BLaER1 treated with 17β-estradiol and CSF1 and Interleukin-3, amounts not matched to agents 10 nM and 100 nM (cell line): Measurements from ENCODE around the gene VPS11.
A peak's percentile ranks its signal among the peaks of the same experiment; 100 is the strongest.

Source experiments
- H3K27ac ChIP-seq, 11 experiments: shearing (Covaris generic); formaldehyde crosslinking; 2 replicates each; pipeline ENCODE4 v1.8.1; 2022
- H3K27me3 ChIP-seq, 11 experiments: shearing (Covaris generic); formaldehyde crosslinking; 2 replicates each; pipeline ENCODE4 v1.8.1; 2022
- H3K36me3 ChIP-seq, 11 experiments: shearing (Covaris generic); formaldehyde crosslinking; 2 replicates each; pipeline ENCODE4 v1.8.1; 2022
- H3K4me1 ChIP-seq, 10 experiments: shearing (Covaris generic); formaldehyde crosslinking; 2 replicates each; pipeline ENCODE4 v1.8.1; 2022
- H3K4me2 ChIP-seq, 11 experiments: shearing (Covaris generic); formaldehyde crosslinking; 2 replicates each; pipeline ENCODE4 v1.8.1; 2022
- H3K4me3 ChIP-seq, 10 experiments: shearing (Covaris generic); formaldehyde crosslinking; 2 replicates each; pipeline ENCODE4 v1.8.1; 2022
- H3K9ac ChIP-seq, 11 experiments: shearing (Covaris generic); formaldehyde crosslinking; 2 replicates each; pipeline ENCODE4 v1.8.1; 2022
- H3K9me3 ChIP-seq, 11 experiments: shearing (Covaris generic); formaldehyde crosslinking; replicated peaks in 1 of 11; 2 replicates each; pipeline ENCODE4 v1.8.1; 2022
- H4K20me1 ChIP-seq, 11 experiments: shearing (Covaris generic); formaldehyde crosslinking; 2 replicates each; pipeline ENCODE4 v1.8.1; 2022
- Cebpa-rat ChIP-seq, 11 experiments: shearing (Covaris generic); IDR thresholded peaks; 2 replicates each; pipeline ENCODE4 v1.8.1; 2022

VPS11 gene

GRCh38 chr11:119091178-119091577, 23.6 kb downstream of the VPS11 start:
- Histone ChIP-seq H4K20me1 (peaks cover 0 to 38% (median 34%) of the 10 kb centered on the region in 11 experiments; a peak in 20 of 22 replicates), H3K4me1 (peaks cover 63 to 82% (median 77%) of the 10 kb centered on the region in 10 experiments), H3K27me3 (no peaks in the 10 kb centered on the region), H3K4me2 (peak overlapping the region; percentile 29 to 99 (median 98)), H3K9ac (peak overlapping the region in 10 of 11 experiments; percentile 19 to 99 (median 97); a peak in 18 of 22 replicates), H3K36me3 (peaks cover under 1 to 46% (median 34%) of the 10 kb centered on the region in 11 experiments; a peak in 20 of 22 replicates), H3K4me3 (peak overlapping the region in 6 of 10 experiments; percentile 14 to 98 (median 96); a peak in 7 of 20 replicates), H3K27ac (peak overlapping the region in 10 of 11 experiments; percentile 20 to 98 (median 94); a peak in 19 of 22 replicates), H3K9me3 (no peaks in the 10 kb centered on the region; a peak in 3 of 22 replicates)
- no peak for TF ChIP-seq Cebpa-rat (IDR thresholded peaks at IDR 0.05)

DNA sequence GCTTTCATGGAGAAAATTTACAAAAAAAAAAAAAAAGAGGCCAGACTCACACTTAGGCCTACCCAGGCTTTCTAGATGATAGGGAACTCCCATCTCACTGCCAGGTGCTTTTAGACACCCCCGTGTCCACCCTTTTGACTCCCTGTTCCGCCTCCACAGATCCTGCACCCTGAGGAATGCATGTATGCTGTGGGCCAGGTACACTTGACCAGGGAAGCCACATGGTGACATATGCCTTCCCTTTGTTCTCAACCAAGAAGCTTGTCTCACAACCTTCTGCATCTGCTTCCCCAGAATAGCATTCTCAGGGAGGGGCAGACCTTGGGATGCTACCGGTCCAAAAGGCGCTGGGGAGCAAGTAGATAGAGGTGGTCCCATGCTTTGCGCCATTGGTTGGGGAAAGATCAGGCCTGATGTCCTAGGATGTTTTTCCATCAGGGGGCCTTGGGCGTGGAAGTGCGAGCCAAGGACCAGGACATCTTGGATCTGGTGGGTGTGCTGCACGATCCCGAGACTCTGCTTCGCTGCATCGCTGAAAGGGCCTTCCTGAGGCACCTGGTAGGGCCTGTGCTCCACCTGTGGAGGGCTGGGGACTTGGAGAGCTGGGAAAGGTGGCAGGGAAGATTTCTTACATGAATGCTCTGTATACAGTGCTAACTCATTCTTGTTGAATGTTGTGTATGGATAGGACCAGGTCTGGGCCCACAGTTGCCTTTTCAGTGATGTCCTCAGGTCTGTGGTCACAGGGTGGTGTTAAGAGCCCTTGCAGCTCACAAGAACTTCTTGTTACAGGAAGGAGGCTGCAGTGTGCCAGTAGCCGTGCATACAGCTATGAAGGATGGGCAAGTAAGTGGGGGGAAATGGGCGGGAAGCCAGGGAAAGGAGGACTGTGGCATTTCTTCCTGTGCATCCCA, 24.6 kb downstream of the VPS11 start:
- TF ChIP-seq Cebpa-rat (IDR thresholded peaks at IDR 0.05) = no peak
- peak overlapping the region in 9 of 10 experiments; percentile 82 to 98 (median 96); a peak in 17 of 20 replicates for H3K4me3 ChIP-seq
- no peaks in the 10 kb centered on the region; a peak in 3 of 22 replicates for H3K9me3 ChIP-seq
- no peaks in the 10 kb centered on the region for H3K27me3 ChIP-seq
- H3K4me1 ChIP-seq = peaks cover 61 to 79% (median 71%) of the 10 kb centered on the region in 10 experiments
- H4K20me1 ChIP-seq = peaks cover 0 to 38% (median 34%) of the 10 kb centered on the region in 11 experiments; a peak in 20 of 22 replicates
- peak overlapping the region; percentile 89 to 99 (median 98) for H3K4me2 ChIP-seq
- H3K36me3 ChIP-seq = peaks cover 11 to 57% (median 44%) of the 10 kb centered on the region in 11 experiments
- peak overlapping the region in 9 of 11 experiments; percentile 22 to 98 (median 95); a peak in 17 of 22 replicates for H3K27ac ChIP-seq
- H3K9ac ChIP-seq = peak overlapping the region; percentile 90 to 99 (median 97); a peak in 21 of 22 replicates

DNA sequence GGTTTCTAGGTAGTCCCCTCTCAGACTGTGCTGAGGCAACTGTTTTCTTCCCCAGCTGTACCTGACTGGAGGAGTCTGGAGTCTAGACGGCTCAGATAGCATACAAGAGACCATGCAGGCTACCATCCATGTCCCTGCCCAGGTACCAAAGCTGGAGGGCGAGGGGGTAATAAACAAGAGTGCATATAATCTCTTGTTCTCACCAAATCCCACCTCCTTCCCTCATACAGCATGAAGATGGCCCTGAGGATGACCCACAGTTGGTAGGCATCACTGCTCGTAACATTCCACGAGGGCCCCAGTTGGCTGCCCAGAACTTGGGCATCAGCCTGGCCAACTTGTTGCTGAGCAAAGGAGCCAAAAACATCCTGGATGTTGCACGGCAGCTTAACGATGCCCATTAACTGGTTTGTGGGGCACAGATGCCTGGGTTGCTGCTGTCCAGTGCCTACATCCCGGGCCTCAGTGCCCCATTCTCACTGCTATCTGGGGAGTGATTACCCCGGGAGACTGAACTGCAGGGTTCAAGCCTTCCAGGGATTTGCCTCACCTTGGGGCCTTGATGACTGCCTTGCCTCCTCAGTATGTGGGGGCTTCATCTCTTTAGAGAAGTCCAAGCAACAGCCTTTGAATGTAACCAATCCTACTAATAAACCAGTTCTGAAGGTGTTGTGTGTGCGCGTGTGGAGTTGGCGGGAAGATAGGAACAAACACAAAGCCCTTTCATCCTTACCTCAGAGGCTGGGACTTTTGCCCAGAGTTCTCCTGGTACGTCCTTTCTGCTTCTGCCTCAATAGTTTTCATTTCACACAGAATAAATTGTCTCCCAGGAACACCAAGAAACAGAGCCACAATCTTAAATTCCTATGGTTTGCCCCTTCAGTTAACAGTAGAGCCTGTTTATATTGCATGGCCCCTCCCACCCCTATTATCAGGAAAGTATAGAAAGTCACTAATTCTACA, 25.5 kb downstream of the VPS11 start:
- peaks cover 0 to 38% (median 34%) of the 10 kb centered on the region in 11 experiments; a peak in 20 of 22 replicates for H4K20me1 ChIP-seq
- H3K9me3 ChIP-seq = no peaks in the 10 kb centered on the region; a peak in 3 of 22 replicates
- H3K27ac ChIP-seq = peak overlapping the region in 10 of 11 experiments; percentile 86 to 98 (median 96); a peak in 21 of 22 replicates
- H3K4me3 ChIP-seq = peak overlapping the region; percentile 71 to 98 (median 96)
- H3K36me3 ChIP-seq = peaks cover 21 to 66% (median 54%) of the 10 kb centered on the region in 11 experiments
- H3K4me1 ChIP-seq = peaks cover 53 to 69% (median 62%) of the 10 kb centered on the region in 10 experiments
- TF ChIP-seq Cebpa-rat (IDR thresholded peaks at IDR 0.05) = no peak
- H3K4me2 ChIP-seq = peak overlapping the region; percentile 89 to 99 (median 98)
- H3K27me3 ChIP-seq = no peaks in the 10 kb centered on the region
- H3K9ac ChIP-seq = peak overlapping the region; percentile 90 to 99 (median 97)

- Histone ChIP-seq H3K27ac (peak overlapping the region; percentile 78 to 98 (median 95)), H3K4me1 (peaks cover 50 to 59% (median 55%) of the 10 kb centered on the region in 10 experiments), H3K4me3 (peak overlapping the region; percentile 71 to 98 (median 96)), H3K27me3 (no peaks in the 10 kb centered on the region), H4K20me1 (peaks cover 0 to 38% (median 34%) of the 10 kb centered on the region in 11 experiments; a peak in 20 of 22 replicates), H3K4me2 (peak overlapping the region; percentile 89 to 99 (median 98)), H3K9ac (peak overlapping the region; percentile 90 to 99 (median 97)), H3K36me3 (peaks cover 24 to 67% (median 59%) of the 10 kb centered on the region in 11 experiments), H3K9me3 (no peaks in the 10 kb centered on the region; a peak in 3 of 22 replicates)
- TF ChIP-seq Cebpa-rat (IDR thresholded peaks at IDR 0.05) = no peak
Observed at GRCh38 chr11:119093942-119094815, 26.6 kb downstream of the VPS11 start.

DNA sequence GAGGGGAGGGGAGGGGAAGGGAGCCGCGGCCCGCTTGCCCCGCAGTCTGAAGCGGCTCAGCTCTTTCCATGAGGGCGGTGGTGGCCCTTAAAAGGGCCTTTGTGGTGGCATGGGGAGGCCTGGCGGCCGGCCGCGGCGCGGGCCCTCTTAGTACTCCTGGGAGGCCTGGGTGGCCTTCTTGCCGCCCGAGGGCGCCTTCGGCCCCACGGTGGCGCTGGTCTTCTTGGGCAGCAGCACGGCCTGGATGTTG, 27.1 kb downstream of the VPS11 start:
- H3K27me3 ChIP-seq = no peaks in the 10 kb centered on the region
- peak overlapping the region; percentile 90 to 99 (median 97) for H3K9ac ChIP-seq
- no peak for TF ChIP-seq Cebpa-rat (IDR thresholded peaks at IDR 0.05)
- peak overlapping the region; percentile 71 to 98 (median 96) for H3K4me3 ChIP-seq
- peaks cover 49 to 59% (median 54%) of the 10 kb centered on the region in 10 experiments for H3K4me1 ChIP-seq
- no peaks in the 10 kb centered on the region; a peak in 3 of 22 replicates for H3K9me3 ChIP-seq
- H3K27ac ChIP-seq = peak overlapping the region; percentile 78 to 98 (median 95)
- peaks cover 0 to 38% (median 34%) of the 10 kb centered on the region in 11 experiments; a peak in 20 of 22 replicates for H4K20me1 ChIP-seq
- peaks cover 24 to 68% (median 58%) of the 10 kb centered on the region in 11 experiments for H3K36me3 ChIP-seq
- H3K4me2 ChIP-seq = peak overlapping the region; percentile 89 to 99 (median 98)

DNA sequence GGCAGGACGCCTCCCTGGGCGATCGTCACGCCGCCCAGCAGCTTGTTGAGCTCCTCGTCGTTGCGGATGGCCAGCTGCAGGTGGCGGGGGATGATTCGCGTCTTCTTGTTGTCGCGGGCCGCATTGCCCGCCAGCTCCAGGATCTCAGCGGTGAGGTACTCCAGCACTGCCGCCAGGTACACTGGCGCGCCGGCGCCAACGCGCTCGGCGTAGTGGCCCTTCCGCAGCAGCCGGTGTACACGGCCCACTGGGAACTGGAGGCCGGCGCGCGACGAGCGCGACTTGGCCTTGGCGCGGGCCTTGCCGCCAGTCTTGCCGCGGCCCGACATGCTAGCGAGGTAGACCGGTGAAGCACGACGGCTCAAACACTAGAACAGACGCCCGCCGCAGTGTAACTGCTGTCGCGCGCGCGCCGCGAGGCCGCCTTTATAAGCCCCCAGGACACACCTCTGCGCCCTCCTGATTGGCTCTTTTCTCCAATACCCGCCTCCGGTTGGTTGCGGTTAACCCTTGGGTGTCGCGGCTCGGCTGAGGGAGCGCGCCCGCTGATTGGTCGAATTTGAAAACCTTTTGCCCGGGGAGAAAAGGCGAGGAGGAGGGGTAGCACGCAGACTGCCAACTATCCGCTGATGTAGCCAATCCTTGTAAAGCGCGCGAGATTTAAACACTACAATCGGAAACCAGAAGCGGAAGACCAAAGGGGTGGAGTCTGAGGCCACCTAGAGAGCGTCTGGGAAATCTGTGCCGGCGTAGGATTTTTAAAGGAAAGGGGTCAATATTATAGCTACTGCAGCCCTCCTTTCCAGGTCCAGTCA, 27.7 kb downstream of the VPS11 start:
- Histone ChIP-seq H3K36me3 (peaks cover 24 to 68% (median 58%) of the 10 kb centered on the region in 11 experiments), H3K9ac (peak overlapping the region; percentile 90 to 99 (median 97)), H3K4me2 (peak overlapping the region; percentile 89 to 99 (median 98)), H3K27me3 (no peaks in the 10 kb centered on the region), H3K4me1 (peaks cover 49 to 59% (median 54%) of the 10 kb centered on the region in 10 experiments), H4K20me1 (peaks cover 0 to 38% (median 34%) of the 10 kb centered on the region in 11 experiments; a peak in 20 of 22 replicates), H3K4me3 (peak overlapping the region; percentile 71 to 98 (median 96)), H3K9me3 (no peaks in the 10 kb centered on the region; a peak in 3 of 22 replicates), H3K27ac (peak overlapping the region in 10 of 11 experiments; percentile 86 to 98 (median 96); a peak in 20 of 22 replicates)
- TF ChIP-seq Cebpa-rat (IDR thresholded peaks at IDR 0.05) = no peak

- Histone ChIP-seq H3K9ac (peak overlapping the region in 9 of 11 experiments; percentile 35 to 95 (median 88); a peak in 13 of 22 replicates), H3K4me1 (peaks cover 48 to 58% (median 53%) of the 10 kb centered on the region in 10 experiments), H3K9me3 (no peaks in the 10 kb centered on the region), H3K4me3 (peak overlapping the region in 5 of 10 experiments; percentile 70 to 92 (median 86); a peak in 6 of 20 replicates), H4K20me1 (peaks cover 0 to 5% (median 4%) of the 10 kb centered on the region in 11 experiments; a peak in 9 of 22 replicates), H3K4me2 (peak overlapping the region; percentile 93 to 100 (median 99)), H3K27ac (peak overlapping the region in 1 of 11 experiments; percentile 97; a peak in 1 of 22 replicates), H3K36me3 (peaks cover 22 to 34% (median 26%) of the 10 kb centered on the region in 11 experiments), H3K27me3 (no peaks in the 10 kb centered on the region)
- no peak for TF ChIP-seq Cebpa-rat (IDR thresholded peaks at IDR 0.05)
Observed at GRCh38 chr11:119099711-119100110, 32.1 kb downstream of the VPS11 start.
